Left kidney (tissue), 2 donors: ENCODE results near the gene ZNF559. TPM values are rescaled to one million over a fixed set of nuclear protein-coding genes. Genes with fewer than 3 reads are reported as not detected.

ENCODE experiments used
- DNase-seq: peaks from one replicate; pipeline ENCODE4 v3.0.0-alpha.2; 2013
- polyA plus RNA-seq: library from polyadenylated mRNA; unstranded; fragments of 120-200 nt; gene quantifications from one replicate; pipeline ENCODE4 v1.2.1, GENCODE V29; 2013; ENCODE audit not compliant: insufficient read length

Gene ZNF559
- polyA plus RNA-seq, 1 donor, result 91.5 TPM

GRCh38 chr19:9352505-9352904, 28.5 kb downstream of the ZNF559 start:
- DNase-seq, result no peak

- no peak for DNase-seq
Observed at GRCh38 chr19:9353011-9353410, 29.0 kb downstream of the ZNF559 start.

- DNase-seq, result no peak
Observed at GRCh38 chr19:9354651-9355050, 30.7 kb downstream of the ZNF559 start.

DNA sequence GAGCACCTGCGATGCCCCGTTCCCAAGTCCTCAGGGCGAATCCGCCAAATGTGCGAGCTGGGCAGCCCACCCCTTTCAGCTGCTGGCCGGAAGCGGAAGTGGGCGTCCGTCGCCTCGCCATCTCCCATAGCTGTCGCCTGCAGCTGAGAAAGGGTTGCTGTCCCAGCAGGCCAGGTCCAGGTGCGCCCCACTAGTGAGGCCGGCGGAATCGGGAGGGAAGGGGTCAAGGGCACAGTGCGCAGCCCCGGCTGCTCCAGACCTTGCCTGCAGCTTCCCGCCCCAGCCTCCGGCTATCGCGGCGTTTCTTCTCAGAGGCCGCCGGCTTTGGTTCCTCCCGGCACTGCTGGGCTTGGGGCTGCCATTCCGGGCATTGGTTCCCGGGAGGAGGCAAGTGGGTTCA, 38.9 kb downstream of the ZNF559 start, which contains the start of gene ZNF177:
ZNF177 (plus strand) TSS at position 109 of the 400 bp plus-strand sequence. CDS start 15,299 bp downstream, outside the sequence.
- peak; percentile 37 for DNase-seq

DNA sequence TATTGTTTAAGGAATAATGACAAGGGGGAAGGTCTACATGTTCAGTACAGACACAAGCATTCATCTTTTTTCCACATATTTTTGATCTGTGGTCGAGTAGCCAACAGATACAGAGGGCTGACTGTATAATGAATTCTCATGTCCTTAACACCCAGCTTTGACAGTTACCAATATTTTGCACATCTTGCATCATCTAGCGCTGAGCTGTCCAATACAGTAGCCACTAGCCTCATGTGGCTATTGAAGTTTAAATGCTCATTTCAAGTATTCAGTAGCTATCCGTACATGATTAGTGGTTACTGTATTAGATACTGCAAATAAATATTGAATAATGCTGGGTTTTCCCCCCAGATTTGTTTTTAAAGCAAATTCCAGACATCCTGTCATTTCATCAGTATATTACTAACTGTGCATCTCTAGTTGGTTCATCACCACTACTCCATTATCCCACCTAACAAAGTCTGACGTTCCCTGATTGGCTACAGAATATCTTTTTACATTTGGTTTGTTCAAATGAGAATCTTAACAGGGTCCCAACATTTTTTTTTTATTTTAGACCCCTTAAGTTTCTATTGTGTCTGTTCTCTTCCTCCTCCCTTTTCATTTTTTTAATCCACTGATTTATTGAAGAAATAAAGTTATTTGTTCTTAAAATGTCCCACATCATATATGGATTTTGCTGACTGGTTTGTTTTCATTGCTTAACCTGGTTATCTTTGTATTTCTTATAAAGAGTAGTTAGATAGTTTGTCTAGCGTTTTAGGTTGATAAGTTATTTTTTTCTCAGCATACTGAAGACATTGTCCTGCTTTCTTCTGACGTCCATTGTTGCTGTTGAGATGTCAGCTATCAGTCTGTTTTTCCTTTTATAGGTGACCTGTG, 47.0 kb downstream of the ZNF559 start:
- no peak for DNase-seq

GRCh38 chr19:9381361-9381785, 57.4 kb downstream of the ZNF559 start:
- DNase-seq, result no peak

Other genes with a start within 250 kb of the ZNF559 start
- 0.08 TPM for gene OR1M1, start 237.1 kb upstream of the ZNF559 start, polyA plus RNA-seq
- gene OR7G2, start 216.7 kb upstream of the ZNF559 start, polyA plus RNA-seq, result 0.05 TPM
- gene OR7G1, start 208.4 kb upstream of the ZNF559 start, polyA plus RNA-seq, result not detected
- gene OR7G3, start 197.2 kb upstream of the ZNF559 start, polyA plus RNA-seq, result not detected
- gene ZNF317, start 183.8 kb upstream of the ZNF559 start, polyA plus RNA-seq, result 41.9 TPM
- 0.10 TPM for gene OR7D2, start 145.2 kb upstream of the ZNF559 start, polyA plus RNA-seq
- 0.05 TPM for gene OR7D4, start 104.6 kb upstream of the ZNF559 start, polyA plus RNA-seq
- not detected for gene OR7E24, start 73.2 kb upstream of the ZNF559 start, polyA plus RNA-seq
- 8.1 TPM for gene ZNF699, start 14.3 kb upstream of the ZNF559 start, polyA plus RNA-seq
- 14.3 TPM for gene ZNF177, start 38.8 kb downstream of the ZNF559 start, polyA plus RNA-seq
- gene ZNF266, start 111.4 kb downstream of the ZNF559 start, polyA plus RNA-seq, result 42.1 TPM
- gene ZNF560, start 174.4 kb downstream of the ZNF559 start, polyA plus RNA-seq, result 1.3 TPM
- 27.2 TPM for gene ZNF426, start 214.5 kb downstream of the ZNF559 start, polyA plus RNA-seq